Left ventricle myocardium inferior (tissue), 1 donor: ENCODE measurements around the gene LRP2. TPM values are rescaled to one million over a fixed set of nuclear protein-coding genes. Genes with fewer than 3 reads are reported as not detected.
A peak's percentile ranks its signal among the peaks of the same experiment; 100 is the strongest.
"Not testable (repeated sequence)": the region's sequence is repeated elsewhere in the genome, so short reads cannot be mapped to it uniquely, and the experiment has no call there.

Source experiments
- DNase-seq: peaks from one replicate; pipeline ENCODE4 v3.0.0-alpha.2; 2020
- H3K27ac ChIP-seq: fragments of 200-600 bp; replicated peaks from 2 replicates; pipeline ENCODE4 v1.8.0; 2021
- H3K27me3 ChIP-seq: fragments of 200-600 bp; 2 replicates; pipeline ENCODE4 v1.8.0; 2021; ENCODE audit warnings: low read depth
- H3K36me3 ChIP-seq: fragments of 200-600 bp; 2 replicates; pipeline ENCODE4 v1.8.0; 2021
- H3K4me1 ChIP-seq: fragments of 200-600 bp; 2 replicates; pipeline ENCODE4 v1.8.0; 2021
- H3K4me3 ChIP-seq: fragments of 200-600 bp; 2 replicates; pipeline ENCODE4 v1.8.0; 2021; ENCODE audit warnings: mild to moderate bottlenecking, moderate library complexity
- H3K9me3 ChIP-seq: fragments of 200-600 bp; replicated peaks from 2 replicates; pipeline ENCODE4 v1.8.0; 2021
- CTCF ChIP-seq: fragments of 200-600 bp; IDR thresholded peaks from 2 replicates; pipeline ENCODE4 v1.8.0; 2021; ENCODE audit warnings: antibody characterized with exemption, mild to moderate bottlenecking, borderline replicate concordance
- intact Hi-C: fragments of 100-400 bp; cut with micrococcal nuclease; formaldehyde crosslinking; loops from one replicate; pipeline ENCODE4 v1.11.0; 2022
- total RNA-seq: library from RNA; stranded (reverse); fragmentation: NEBNext Ultra II Directional; extraction: Animal tissue kit (Norgen Biotek cat#: 25700); gene quantifications from one replicate; pipeline ENCODE4 v1.2.1, GENCODE V29; 2021
- donor health status: DM: no; HTN: yes; CAD: no; lungs with severe emphysema.

The LRP2 gene
- total RNA-seq, 1 donor from 2014 or later: 0.05 TPM

DNA sequence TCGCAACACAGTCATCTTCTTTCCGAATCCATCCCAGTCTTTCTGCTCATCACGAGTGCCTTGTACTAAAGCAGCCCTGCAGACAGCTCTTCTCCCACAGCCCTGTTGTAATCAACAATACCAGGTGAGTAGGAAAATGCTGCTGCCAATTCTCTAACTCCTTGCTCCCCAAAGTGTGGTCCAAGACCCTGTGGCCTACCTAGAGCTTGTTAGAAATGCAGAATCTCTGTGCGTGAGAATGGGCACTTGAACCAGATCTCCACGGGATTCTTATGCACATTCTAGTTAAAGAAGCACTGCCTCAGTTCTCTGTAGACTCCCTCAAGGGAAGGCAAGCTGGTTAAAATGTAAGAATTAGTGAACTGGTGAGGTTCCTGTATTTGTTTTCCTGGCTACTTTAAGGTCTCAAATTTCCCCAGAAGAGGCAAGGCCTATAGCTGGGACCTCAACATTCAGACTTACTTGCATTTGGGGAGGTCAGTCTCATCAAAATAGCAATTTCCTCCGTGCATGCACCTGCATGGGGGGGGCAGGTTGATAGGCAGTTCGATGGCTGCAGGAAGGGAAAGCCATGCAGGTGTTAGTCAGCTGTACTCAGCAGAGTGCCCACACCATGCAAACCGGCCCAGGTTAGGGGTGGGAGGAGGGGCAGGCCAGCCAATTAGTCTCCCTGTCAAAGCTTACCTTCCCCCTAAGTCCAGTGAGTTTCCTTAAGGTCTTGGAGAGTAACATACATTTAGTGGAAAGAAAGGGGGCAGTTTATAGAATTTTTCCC is 222.2 kb downstream of the LRP2 start:
- no peak for TF ChIP-seq CTCF
- H3K27me3 ChIP-seq: no peaks in the 10 kb centered on the region

DNA sequence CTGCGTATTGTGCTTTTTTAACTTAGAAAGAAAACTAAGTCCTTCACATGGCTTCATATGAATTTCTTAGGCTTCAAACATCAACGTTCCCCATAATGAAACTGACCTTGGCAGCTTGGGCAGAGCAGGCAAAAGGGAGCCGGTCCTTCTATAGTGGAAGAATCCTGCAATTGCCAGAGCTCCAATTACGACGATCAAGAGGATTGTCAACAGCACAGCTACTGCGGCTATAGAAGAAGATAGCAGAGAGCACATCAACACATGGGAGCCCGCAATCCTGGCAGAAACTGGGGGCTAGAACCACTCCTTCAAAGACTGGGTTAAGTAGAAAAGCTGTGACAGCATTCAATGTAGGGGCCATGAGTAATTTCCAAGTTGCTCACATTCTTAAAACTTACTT is 223.2 kb downstream of the LRP2 start:
- TF ChIP-seq CTCF: no peak
- intact Hi-C loops: no loop called here

More for the DNA sequence above, 222.2 kb downstream of the LRP2 start:
- intact Hi-C loops: loop anchor here (10.0 kb wide), 1 partner anchor 175 kb away; no protein-coding TSS in a partner anchor
- no peak for DNase-seq
- Histone ChIP-seq H3K36me3 (no peaks in the 10 kb centered on the region), H3K4me1 (peaks cover 19% of the 10 kb centered on the region), H3K27ac (no peak overlapping the region), H3K9me3 (no peaks in the 10 kb centered on the region), H3K4me3 (no peak overlapping the region)

GRCh38 chr2:169137924-169138323 is 224.4 kb downstream of the LRP2 start:
- no peaks in the 10 kb centered on the region for H3K36me3 ChIP-seq
- H3K9me3 ChIP-seq: no peaks in the 10 kb centered on the region
- no peak for DNase-seq
- no peaks in the 10 kb centered on the region for H3K27me3 ChIP-seq
- no peak for TF ChIP-seq CTCF
- H3K27ac ChIP-seq: no peak overlapping the region
- intact Hi-C loops: no loop called here
- peaks cover 19% of the 10 kb centered on the region for H3K4me1 ChIP-seq
- H3K4me3 ChIP-seq: no peak overlapping the region

More for the DNA sequence above, 223.2 kb downstream of the LRP2 start:
- Histone ChIP-seq H3K36me3 (no peaks in the 10 kb centered on the region), H3K27ac (no peak overlapping the region), H3K27me3 (no peaks in the 10 kb centered on the region), H3K4me3 (no peak overlapping the region), H3K9me3 (no peaks in the 10 kb centered on the region), H3K4me1 (peaks cover 19% of the 10 kb centered on the region)
- DNase-seq: no peak

DNA sequence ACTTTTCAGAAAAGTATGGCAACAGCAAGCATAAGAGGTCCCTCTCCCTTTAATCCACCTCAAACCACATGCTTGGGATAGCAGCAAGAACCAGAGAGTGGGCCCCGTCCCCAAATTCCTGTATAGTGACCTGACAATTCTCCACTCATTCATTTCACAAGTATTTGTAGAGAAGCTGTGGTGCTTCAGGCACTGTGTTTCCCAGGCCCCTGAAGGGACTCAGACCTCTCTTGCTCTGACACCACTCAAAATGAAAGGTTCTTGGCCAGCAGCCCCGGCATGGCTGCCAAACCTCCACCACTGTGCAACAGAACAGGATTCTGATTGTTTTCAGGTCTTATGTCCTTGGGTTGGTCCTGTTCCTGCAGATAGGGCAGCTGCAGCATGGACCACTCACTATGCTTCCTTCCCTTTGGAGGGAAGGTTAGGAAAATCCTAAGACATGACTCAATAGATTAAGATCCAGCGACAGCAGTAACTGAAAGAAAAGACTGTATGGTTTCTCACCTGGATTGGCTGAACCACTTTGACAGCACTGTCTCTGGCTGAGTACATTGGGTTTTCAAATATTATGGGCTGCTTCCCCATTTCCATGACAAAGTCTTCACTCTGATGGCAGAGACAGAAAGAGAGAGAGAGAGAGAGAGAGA is 225.3 kb downstream of the LRP2 start:
- peaks cover 19% of the 10 kb centered on the region for H3K4me1 ChIP-seq
- DNase-seq: peak; percentile 56
- no peaks in the 10 kb centered on the region for H3K36me3 ChIP-seq
- no peaks in the 10 kb centered on the region for H3K27me3 ChIP-seq
- H3K4me3 ChIP-seq: no peak overlapping the region
- H3K27ac ChIP-seq: no peak overlapping the region
- TF ChIP-seq CTCF: no peak
- H3K9me3 ChIP-seq: no peaks in the 10 kb centered on the region
- intact Hi-C loops: no loop called here

- DNase-seq, intact Hi-C loops: not testable (repeated sequence)
Observed at GRCh38 chr2:169136428-169136827, 225.9 kb downstream of the LRP2 start.

GRCh38 chr2:169134272-169134671 is 228.1 kb downstream of the LRP2 start:
- H3K9me3 ChIP-seq, H3K36me3 ChIP-seq, intact Hi-C loops, H3K27me3 ChIP-seq, H3K4me3 ChIP-seq, DNase-seq, H3K27ac ChIP-seq: not testable (repeated sequence)
- H3K4me1 ChIP-seq: peaks cover 16% of the 10 kb centered on the region

More at GRCh38 chr2:169136428-169136827, 225.9 kb downstream of the LRP2 start:
- not testable (repeated sequence) for H3K36me3 ChIP-seq, H3K27ac ChIP-seq, H3K9me3 ChIP-seq, H3K4me3 ChIP-seq, H3K27me3 ChIP-seq
- H3K4me1 ChIP-seq: peaks cover 19% of the 10 kb centered on the region
